NCI-H1105 (cell line): ENCODE measurements around the gene ULK1.

Experiments
- DNase-seq: peaks from one replicate; lab custom pipeline; 2025; lab: John Stamatoyannopoulos, UW

ULK1 gene

DNA sequence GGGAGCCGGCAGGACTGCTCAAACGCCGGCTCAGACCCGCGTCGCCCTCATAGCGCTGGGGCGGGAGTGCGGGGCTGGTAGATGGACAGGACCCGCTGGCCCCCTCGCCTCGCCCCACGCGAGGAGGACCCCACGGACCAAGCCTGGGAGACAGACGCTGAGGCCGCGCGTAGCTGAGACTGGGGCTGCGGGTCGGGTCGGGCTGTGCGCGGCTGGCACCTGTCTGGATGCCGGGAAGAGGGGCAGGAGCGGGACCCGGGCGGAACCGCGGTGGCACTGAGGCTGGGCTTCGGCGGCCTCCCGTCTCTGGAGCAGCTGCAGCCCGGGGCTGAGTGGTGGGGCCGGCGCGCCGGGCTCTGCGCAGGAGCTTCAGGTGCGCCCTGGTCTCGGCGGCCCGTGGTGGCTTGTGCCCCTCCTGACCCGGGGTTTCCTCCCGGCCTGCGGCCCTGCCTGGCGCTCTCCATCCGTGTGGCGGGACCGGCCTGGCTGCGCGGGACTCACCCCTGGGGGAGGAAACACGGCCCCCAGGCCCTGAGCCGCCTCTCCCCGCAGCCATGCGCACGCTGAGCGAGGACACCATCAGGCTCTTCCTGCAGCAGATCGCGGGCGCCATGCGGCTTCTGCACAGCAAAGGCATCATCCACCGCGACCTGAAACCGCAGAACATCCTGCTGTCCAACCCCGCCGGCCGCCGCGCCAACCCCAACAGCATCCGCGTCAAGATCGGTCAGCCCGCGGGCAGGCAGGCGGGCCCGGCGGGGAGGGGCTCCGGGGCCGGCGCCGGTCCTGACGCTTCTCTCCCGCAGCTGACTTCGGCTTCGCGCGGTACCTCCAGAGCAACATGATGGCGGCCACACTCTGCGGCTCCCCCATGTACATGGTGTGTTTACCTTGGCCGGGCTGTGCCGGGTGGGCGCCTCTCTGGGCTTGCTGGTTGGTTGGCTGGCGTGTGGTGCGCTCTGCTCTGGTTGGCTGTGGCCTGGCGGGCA is 14.0 kb downstream of the ULK1 start:
- DNase-seq, result no peak

DNA sequence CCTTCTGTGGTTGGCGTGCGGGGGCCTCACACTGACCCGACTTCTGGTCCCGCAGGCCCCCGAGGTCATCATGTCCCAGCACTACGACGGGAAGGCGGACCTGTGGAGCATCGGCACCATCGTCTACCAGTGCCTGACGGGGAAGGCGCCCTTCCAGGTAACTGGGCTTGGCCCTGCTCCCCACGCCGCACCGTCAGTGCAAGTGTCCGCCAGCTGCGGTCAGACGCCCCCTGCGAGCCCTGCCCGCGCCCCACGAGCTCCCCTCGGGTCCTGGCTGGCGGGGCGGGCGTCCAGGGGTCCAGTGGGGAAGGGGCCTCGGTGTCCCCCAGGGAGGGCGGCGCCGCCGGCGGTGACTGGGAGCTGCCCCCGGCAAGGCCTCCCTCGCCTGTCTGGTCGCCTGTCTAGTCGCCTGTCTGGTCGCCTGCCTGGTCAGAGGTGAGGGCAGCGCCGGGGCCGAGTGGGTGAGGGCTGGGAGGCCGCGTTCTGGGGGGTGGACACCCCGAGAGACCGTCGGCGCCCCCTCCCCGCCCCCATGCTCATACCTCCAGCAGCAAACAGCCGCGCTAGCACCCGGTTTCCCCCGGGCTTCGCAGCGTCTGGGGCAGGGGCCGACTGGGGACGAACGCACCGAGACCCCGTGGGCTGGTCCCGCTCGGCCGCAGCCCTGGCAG is 14.8 kb downstream of the ULK1 start:
- no peak for DNase-seq

DNA sequence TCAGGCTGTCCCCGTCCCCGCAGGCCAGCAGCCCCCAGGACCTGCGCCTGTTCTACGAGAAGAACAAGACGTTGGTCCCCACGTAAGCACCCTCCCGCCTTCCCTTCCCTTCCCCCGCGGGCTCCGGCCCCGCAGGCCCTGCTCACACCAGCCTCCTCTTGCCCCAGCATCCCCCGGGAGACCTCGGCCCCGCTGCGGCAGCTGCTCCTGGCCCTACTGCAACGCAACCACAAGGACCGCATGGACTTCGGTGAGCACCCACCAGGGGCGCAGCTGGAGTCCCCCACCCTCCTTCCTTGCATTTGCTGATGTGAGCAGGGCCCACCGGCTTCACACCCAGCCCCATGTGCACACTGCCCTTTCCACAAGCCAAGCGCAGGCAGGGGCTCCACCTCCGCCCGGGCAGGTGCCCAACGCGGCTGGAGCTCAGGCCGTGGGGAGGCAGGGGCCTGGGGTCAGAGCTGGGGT is 15.4 kb downstream of the ULK1 start:
- DNase-seq, result no peak

DNA sequence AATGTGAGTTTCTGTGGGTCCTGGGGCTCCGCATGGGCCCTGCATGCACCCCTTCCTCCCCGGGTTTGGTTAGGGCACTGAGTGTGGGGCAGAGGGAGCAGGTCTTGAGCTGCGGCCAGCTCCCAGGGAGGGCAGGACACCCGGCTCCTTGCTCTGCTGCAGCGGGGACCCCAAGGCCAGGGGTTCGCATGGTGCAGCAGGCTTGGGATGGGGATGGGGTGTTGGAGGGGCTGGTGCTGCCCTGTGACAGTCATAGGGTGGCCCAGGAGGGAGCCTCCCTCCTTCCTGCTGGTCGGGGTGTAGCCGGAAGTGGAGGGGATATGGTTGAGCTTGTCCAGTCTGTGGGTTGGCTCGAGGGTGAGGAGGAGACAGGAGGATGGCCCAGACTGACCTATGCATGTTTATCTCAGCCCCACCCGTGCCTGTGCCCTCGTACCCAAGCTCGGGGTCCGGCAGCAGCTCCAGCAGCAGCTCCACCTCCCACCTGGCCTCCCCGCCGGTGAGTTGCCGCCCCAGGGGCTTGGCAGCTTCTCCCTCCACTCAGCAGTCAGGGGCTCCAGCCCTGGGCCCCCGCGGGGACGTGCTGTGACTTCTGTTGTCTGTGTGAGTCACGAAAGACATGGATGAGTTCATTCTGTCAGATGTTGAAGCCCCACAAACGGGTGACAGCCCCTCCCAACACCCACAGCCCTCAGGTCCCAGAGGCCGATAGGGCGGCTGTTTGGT is 16.0 kb downstream of the ULK1 start:
- DNase-seq, result no peak

DNA sequence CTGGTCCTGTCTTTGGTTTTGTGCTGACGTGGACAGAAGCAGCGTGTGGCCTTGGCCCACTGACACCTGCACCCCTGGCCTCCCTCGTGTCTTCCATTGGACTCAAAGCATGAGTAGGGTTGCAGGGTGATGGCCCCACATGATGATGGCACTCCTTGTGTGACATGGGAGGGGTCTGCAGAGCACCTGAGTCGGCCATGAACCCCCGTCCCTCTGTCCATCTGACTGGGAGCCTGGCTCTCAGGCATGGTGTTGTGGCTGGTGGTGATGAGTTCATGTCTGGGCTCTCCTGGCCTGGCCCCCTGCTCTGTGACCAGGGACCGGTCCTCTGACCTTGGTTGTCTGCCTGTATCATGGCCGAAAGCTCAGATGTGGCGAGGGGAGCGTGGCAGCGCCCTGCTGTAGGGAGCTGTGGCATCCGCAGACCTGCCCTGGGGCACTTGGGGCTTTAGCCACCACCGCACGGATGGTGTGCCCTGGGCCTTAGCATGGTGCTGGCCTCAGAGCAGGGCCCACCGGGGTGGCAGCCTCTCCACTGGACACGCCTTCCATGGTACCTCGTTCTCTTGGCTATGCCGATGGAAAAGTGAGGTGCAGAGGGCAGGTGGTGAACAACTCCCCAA is 16.7 kb downstream of the ULK1 start:
- DNase-seq, result no peak

DNA sequence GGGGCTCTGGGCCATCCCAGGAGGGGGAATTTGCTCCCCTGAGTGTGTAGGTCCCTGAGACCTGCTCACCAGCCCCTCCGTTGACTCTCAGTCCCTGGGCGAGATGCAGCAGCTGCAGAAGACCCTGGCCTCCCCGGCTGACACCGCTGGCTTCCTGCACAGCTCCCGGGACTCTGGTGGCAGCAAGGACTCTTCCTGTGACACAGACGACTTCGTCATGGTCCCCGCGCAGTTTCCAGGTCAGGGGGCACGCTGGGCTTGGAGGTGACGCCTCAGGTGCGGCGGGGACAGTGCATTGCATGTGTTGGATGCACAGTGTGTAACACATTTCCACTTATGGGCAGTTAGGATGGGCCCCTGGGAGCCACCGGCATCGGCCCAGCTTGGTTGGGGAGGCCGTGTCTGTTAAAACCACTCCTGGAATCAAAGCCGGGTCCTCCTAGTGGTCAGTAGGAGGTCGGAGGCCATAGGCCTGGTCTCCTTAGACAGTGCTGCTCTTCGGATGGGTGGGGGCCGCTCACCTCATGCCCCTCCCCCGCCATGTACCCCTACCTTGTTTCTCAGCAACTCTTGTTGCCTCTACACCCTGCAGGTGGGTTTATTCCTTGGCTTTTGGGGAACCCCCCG is 17.5 kb downstream of the ULK1 start:
- DNase-seq, result no peak

DNA sequence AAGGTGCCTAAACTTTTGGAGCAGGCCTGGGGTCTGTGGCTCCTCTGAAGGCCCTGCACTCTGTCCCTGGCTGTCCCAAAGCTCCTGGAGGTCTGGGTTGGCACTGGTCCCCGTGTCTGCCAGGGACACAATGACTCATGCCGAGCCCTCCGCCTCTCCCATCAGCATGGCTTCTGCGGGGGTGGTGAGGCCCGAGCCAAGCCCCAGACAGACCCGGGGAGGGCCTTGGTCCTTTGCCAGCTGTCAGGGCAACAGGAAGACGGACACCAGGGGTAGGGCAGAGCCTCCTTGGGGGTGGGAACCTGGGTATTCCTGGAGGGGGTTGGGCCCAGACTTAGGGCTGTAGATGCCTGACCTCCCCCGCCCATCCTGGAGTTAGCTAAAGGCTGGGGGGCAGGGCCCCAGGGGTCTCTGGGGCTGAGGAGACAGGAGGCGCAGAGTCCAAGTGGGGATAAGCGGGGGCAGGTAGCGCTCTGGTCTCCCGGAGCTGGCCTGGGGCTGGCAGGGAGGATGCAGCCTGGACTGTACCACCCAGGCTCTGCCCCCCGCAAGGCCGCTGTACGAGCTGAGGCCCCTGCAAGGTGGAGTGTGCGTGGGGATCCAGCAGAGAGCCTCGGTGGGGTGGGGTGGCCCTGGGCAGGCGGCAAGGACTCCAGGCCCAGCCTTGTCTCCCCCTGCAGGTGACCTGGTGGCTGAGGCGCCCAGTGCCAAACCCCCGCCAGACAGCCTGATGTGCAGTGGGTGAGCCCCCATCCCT is 18.3 kb downstream of the ULK1 start:
- DNase-seq, result no peak

DNA sequence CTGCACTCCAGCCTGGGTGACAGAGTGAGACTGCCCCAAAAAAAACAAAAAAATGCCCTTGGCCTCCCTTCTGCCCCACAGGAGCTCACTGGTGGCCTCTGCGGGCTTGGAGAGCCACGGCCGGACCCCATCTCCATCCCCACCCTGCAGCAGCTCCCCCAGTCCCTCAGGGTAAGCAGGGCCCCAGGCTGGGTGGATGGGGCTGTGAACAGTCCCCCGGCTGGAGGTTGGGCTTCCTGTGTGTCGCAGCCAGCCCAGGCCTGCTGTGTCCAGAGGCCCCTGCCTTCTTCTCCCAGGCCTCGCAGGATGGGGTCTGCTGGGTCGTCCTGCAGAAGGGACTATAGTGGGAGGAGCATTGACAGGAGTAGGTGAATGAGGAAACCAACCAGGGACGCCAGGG is 19.2 kb downstream of the ULK1 start:
- DNase-seq, result no peak

DNA sequence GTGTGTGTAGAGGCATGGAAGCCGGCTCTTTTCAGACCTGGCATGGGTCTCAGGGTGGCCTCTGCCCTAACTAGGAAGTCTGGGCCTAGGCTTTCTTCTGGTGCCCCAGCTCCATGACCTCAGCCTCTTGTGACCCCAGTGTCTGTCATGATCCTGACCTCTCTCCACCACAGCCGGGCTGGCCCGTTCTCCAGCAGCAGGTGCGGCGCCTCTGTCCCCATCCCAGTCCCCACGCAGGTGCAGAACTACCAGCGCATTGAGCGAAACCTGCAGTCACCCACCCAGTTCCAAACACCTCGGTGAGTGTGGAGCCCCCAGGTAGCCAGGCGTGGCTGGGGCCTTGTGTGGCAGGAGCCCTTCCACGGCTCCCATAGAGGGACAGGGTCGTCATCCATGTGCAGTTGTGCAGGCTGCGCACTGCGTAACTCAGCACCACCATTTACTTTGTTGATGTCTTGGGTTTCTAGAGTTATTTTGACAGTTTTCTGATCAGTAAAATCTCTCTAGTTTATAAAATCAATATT is 19.8 kb downstream of the ULK1 start:
- no peak for DNase-seq

DNA sequence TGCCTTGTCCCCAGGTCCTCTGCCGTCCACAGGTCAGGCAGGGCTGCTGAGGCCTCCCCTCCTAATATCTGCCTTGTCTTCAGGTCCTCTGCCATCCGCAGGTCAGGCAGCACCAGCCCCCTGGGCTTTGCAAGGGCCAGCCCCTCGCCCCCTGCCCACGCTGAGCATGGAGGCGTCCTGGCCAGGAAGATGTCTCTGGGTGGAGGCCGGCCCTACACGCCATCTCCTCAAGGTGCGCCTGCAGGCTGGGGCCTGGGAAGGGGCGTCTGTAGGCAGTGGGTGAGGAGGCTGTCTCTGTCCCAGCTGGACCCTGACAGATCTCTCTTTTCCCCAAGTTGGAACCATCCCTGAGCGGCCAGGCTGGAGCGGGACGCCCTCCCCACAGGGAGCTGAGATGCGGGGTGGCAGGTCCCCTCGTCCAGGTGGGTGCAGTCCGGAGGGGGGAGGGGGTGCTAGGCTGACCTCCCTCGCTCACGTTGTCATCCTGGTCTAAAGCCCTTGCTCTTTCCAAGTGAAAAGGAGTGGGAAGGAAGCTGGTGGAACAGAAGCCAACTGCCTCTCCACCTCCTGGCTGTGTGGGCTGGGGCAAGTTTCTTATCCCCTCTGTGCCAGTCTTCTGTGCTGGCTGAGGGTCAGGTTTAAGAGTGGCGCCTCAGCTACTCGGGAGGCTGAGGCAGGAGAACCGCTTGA is 20.7 kb downstream of the ULK1 start:
- DNase-seq, result no peak

DNA sequence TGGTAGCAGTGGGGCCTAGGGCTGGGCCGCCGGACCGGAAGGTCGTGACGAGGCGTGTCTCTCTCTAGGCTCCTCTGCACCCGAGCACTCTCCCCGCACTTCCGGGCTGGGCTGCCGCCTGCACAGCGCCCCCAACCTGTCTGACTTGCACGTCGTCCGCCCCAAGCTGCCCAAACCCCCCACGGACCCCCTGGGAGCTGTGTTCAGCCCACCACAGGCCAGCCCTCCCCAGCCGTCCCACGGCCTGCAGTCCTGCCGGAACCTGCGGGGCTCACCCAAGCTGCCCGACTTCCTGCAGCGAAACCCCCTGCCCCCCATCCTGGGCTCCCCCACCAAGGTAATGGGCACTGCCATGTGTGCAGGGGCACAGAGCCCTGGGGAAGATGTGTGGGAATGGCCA is 21.4 kb downstream of the ULK1 start:
- DNase-seq, result no peak

DNA sequence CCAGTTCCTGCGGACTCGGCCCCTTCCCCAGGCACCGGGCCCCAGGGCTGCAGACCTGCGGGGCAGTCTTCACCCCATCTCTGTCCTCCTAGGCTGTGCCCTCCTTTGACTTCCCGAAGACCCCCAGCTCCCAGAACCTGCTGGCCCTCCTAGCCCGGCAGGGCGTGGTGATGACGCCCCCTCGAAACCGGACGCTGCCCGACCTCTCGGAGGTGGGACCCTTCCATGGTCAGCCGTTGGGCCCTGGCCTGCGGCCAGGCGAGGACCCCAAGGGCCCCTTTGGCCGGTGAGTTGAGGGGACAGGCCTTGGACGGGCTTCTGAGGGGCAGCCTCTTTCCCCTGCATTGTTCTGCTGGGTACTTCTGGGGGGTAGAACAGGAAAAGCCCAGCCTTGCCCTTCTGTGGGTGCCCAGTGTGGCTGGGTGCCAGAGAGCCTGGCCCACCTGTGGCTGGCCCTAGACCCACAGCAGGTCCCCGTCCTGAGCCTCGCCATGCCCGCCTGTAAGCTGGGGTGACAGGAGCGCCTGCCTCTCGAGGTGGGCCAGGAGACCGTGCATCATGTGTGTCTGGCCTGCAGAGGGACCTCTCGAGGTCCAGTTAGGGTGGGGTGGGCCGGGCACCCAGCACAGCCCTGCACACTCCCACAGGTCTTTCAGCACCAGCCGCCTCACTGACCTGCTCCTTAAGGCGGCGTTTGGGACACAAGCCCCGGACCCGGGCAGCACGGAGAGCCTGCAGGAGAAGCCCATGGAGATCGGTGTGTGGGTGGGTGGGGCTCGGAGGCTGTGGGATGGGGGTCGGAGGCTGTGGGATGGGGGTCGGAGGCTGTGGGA is 22.1 kb downstream of the ULK1 start:
- no peak for DNase-seq

DNA sequence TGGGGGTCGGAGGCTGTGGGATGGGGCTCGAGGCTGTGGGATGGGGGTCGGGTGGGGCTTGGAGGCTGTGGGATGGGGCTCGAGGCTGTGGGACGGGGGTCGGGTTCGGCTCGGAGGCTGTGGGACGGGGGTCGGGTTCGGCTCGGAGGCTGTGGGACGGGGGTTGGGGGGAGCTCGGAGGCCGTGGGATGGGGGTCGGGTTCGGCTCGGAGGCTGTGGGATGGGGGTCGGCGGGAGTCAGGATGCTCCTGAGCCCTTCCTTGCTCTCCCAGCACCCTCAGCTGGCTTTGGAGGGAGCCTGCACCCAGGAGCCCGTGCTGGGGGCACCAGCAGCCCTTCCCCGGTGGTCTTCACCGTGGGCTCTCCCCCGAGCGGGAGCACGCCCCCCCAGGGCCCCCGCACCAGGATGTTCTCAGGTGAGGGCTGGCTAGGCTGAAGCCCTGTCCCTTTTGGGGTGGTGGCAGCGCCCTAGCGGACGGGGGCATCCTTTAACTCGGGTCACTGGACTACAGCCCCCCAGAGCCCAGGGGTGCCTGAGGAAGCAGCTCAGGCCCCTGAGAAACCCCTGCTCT is 22.8 kb downstream of the ULK1 start:
- DNase-seq, result no peak

DNA sequence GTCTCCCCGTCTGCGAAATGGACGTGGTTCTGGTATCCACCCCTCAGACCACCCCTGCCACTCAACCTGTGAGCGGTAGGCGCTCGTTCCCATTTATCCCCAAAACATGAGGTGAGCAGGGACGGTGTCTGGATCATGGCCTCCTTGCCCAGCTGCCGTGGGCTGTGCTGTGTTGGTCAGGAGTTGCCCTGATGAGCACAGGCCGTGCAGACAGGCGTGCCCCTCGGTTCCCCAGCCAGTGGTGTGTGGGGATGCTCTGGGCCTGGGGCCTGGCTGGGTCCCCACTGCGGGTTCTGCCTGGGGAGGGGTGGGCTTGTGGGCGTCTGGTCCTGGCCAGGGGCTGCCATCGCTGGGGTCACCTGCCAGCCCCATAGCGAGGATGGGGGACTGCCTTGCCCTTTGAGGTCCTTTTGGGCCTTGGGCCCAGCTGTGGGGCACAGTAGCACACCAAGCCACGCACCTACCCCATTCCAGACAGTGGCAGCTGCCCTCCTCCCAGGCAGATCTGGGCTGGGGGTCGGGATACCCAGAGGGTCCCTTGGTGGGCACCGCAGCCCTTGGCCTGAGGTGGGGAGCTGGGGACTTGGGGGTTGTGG is 23.4 kb downstream of the ULK1 start:
- DNase-seq, result no peak

DNA sequence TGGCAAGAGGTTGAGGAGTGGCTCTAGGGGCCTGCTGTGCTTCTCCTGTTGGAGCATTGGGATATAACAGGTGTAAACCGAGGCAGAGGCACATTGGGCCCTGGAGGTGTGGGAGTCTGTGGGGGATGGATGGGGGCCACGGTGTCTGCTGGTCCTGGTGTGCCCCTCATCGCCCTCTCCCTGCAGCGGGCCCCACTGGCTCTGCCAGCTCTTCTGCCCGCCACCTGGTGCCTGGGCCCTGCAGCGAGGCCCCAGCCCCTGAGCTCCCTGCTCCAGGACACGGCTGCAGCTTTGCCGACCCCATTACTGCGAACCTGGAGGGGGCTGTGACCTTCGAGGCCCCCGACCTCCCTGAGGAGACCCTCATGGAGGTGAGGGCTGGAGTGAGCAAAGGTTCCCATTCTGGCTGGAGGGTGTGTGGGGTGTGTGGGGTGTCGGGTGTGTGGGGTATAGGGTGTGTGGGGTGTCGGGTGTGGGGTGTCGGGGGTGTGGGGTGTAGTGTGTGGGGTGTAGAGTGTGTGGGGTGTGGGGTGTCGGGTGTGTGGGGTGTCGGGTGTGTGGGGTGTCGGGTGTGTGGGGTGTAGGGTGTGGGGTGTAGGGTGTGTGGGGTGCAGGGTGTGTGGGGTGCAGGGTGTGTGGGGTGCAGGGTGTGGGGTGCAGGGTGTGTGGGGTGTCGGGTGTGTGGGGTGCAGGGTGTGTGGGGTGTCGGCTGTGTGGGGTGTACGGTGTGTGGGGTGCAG is 24.1 kb downstream of the ULK1 start:
- DNase-seq, result no peak

DNA sequence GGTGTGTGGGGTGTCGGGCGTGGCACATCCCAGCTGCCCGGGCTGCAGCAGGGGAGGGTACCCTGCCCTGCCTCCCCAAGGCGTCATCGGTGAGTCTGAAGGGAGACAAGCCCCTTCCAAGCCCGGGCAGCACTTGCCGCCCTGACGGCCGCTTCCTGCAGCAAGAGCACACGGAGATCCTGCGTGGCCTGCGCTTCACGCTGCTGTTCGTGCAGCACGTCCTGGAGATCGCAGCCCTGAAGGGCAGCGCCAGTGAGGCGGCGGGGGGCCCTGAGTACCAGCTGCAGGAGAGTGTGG is 24.6 kb downstream of the ULK1 start:
- DNase-seq, result no peak

DNA sequence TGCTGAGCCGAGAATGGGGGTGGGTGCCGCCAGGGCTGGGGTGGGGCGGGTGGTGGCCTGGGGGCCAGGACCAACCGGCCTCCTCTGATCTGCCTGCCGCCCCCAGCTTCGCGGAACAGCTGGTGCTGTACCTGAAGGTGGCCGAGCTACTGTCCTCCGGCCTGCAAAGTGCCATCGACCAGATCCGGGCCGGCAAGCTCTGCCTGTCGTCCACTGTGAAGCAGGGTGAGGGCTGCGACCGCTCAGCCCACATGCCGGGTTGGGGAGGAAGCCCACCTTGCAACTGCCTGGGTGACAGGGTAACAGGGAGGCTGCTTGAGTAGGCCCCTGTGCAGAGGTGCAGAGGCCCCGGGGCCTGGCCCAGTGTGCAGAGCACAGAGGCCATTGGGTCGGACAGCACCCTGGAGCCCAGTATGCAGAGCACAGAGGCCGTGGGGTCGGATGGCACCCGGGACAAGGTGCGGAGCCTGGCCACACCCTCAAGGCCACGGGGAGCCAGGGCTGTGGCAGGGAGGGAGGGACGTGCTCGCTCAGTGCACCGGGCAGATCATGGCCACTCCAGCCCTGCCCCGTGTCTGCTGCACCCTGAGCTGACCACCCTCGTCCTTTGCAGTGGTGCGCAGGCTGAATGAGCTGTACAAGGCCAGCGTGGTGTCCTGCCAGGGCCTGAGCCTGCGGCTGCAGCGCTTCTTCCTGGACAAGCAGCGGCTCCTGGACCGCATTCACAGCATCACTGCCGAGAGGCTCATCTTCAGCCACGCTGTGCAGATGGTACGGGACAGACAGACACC is 25.1 kb downstream of the ULK1 start:
- no peak for DNase-seq
